Ramos (cell line): ENCODE measurements around the gene CTSV.
"Not testable (repeated sequence)": the region's sequence is repeated elsewhere in the genome, so short reads cannot be mapped to it uniquely, and the experiment has no call there.

Experiments
- in situ Hi-C: fragments of 300-500 bp; cut with MboI; formaldehyde crosslinking; loops from one replicate; pipeline ENCODE4 v1.14.3; 2022; ENCODE audit warnings: low sequenced_read_pairs; ENCODE audit not compliant: unreplicated experiment

The CTSV gene

DNA sequence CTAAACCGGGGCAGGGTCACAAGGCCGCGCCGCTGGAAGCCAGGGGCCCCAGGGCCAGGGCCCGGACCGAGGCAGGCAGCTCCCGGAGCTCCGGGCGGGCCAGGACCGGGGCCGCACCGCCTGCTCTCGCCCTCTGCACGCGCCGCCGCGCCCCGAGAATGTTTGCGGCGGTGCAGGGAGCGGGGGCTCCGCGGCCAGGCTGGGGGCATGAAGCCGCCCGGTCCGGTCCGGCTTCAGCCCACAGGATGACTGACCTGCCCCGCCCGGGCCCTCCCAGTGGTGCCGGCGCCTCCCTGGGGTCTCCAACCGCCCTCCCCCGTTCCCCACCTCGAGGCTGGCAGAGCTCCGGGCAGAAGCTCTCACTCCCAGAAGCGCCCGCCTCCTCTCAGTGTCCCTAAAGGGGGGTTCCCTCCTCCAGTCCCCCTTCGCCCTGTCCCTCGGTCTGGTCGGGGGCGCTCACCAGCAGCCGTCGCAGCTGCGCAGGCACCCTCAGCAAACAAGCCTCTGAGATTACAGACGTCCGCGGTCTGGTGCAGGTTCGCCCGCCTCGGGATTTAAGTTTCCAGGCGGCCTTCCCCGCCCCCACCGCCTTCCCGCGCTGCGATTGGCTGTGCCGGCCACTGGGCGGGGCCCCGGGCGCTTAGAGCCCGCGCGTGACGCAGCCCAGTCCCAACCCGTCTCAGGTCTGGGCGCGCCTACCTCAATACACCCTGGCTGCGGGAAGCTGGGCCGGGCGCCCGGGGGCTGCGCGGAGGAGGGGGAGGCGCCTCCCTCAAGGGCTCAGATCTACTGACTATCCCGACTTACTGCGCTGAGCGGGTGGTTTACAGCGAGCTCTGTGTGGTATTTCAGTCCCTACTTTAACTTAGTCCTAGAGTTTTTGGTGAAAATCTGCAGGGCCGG is at the start of gene CTSV:
Gene CTSV, minus strand, starts transcription at position 532 of the 903 bp plus-strand sequence. CDS start 1,099 bp downstream, outside the sequence.
- in situ Hi-C loops: no loop called here

DNA sequence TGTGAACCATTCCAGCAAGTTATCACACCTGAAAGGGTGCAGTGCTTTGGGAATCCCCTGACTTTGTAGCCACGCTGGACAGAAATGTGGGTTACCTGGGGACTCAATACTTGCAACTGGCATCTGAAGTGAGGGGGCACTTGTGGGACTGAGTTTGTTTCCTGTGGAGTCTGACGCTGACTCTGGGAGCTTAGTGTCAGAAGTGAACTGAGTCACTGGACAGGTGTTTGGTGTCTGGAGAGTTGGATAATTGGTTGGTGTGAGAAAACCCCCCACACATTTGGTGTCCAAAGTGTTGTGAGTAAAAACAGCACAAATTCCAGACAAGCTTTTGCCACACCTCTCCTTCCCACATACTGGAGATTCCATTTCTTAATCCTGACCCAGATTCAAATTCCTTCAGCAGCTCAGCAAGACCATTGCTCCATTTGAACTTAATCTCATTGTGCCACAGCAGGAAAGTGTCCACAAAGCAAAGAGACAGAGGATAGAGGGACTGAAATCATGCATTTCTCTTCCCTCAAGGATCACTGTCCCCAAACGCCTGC is 48.8 kb upstream of the CTSV start:
- in situ Hi-C loops: not testable (repeated sequence)

DNA sequence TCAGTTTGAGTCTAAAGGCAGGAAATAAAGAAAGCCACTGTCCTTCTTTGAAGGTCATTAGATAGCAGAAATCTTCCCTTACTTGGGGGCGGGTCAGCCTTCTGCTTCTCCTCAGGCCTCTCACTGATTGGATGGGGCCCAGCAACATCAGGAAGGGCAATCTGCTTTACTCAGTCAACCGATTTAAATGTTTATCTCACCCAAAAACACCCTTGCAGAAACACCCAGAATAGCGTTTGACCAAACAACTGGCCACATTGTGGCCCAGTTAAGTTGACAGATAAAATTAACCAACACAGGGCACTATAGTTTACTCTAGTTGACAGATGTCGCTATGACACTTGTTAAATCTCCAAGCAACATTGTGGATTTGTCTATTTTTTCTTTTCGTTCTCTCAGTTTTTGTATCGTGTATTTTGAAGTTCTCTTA is 45.6 kb upstream of the CTSV start:
- in situ Hi-C loops: not testable (repeated sequence)

DNA sequence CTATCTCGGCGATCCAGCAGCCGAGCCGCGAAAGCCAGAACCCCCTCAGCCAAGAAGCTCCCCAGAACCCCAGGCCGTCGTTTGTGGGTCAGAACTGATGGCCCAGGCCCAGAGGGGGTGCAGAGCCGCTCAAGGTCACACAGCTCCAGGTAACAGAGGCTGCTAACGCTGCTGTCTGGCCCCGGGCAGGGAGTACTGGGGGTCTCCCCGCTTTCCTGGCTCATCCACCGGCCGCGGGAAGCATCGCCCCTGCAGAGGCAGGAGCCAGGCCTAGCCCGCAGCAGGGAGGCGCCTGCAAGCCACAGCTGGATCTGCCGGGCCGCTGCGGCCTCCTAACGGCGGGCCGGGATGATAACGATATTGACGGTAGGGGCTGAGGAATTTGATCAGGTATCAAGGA is 39.4 kb upstream of the CTSV start:
- in situ Hi-C loops: no loop called here

DNA sequence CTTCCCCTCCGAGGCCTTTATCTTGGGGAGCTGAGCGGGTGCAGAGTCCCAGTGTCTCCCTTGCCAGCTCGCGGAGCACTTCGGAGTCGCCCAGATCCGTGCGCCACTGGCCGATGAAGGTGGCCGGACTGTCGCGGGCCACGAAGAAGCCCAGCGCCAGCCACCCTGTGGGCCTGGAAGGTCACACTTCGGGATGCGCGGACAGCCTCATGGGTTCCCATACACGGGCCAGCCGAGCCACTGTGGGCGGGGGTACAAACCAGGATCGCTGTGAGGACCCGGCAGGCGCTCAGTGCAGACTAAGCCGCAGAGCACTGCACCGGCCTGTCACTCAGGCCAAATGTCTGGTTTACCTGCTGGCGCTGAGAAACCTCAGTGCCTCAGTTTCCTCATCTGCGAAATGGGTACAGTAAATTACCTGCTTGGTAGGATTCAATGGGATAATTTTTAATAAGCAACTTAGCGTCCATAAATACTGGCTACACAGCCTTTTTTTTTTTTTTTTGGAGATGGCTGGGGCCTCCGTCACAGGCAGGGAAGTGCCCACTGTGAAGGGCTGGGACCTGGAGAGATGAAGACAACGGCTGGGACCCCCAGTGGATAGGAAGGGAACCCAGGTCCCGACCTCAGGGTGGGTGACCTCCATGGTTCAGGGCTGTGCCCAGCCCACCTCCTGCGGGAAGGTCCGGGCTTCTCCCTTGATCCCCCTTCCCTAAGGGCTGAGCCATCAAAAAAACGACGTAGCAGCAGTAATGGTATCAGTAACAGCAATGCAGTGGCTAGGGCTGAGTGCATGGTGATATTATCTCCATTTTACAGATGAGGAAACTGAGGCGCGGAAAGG is 38.7 kb upstream of the CTSV start:
- in situ Hi-C loops: no loop called here

DNA sequence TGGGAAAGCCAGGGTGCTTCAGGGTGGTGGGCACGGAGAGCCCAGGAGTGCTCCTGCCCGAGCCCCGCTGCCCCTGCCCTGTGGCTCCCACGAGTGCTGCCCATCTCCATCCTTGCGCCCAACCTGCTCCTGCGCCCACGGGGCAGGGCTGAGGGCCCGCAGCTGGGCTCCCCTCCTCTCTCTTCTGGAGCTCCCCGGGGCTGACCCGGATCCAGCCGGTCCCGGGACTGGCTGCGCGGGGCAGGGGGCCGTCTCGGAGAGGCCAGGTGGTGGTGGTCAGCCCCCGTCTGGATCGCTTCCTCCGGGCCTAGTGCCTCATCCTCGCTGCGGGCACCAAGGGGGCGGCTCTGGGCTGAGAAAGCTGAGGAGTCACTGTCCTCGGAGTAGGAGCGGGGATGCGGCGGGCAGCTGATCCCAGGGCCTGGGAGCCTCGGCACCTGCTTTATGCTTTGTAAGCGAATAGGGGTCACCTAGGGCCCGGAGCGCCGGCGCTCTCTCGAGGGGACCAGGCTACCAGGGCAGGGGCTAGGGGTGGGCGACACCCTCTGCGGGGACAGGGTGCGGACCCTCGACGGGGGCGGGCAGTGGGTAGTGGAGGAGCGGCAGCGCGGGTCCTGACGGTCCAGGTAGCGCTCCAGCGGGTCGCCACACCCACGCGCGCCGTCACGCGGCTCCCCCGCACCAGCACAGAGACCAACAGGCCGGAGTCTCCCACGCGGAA is 37.9 kb upstream of the CTSV start:
- in situ Hi-C loops: not testable (repeated sequence)

DNA sequence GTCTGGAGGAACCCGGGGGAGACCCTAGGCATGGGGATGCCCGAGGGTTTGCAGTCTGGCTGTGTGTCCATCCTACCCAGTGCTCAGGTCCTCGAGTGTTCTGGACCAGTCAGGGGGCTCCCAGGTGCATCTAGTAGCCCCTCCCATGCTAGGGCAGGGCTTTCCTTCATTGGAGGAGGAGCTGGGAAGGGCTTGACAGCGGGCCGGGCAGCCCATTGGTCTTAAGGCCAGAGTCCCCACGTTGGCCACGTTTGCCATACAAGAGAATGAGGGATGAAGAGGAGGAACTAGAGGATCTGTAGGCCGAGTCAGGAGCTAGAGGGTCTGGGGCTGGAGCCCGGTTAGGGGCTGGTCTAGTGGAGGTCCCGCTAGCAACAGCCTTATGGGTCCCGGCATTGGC is 37.3 kb upstream of the CTSV start:
- in situ Hi-C loops: no loop called here

DNA sequence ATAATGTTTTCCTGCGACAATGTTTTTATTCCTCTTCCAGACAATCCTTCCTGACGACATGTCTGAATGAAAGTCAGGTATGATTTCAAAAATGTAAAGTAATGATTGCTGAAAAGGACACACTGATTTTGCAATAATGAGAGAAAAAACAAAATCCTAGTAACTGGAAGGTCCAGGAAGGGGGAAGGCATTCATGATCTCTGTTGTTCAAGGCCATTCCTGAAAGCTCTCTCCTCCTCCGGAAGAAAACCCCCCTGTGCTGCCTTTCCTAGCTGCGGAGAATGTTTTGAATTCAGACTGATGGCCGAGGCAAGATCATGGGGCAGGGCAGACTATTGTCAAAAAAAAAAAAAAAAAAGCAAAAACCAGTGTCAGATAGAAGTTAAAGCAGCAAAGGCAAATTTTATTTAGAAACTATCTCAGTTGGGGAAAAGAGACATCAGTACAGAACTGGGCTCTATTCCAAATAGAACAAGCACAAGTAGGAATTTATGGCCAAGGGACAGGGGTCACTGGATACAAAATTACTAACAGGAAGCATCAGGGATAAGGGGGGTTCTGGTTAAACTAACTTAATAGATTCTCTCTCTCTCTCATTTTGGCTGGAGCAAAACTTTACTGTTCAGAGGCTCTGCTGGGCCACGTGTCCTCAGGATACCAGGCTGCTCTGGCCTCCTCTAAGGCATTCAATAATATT is 36.5 kb upstream of the CTSV start:
- in situ Hi-C loops: no loop called here

DNA sequence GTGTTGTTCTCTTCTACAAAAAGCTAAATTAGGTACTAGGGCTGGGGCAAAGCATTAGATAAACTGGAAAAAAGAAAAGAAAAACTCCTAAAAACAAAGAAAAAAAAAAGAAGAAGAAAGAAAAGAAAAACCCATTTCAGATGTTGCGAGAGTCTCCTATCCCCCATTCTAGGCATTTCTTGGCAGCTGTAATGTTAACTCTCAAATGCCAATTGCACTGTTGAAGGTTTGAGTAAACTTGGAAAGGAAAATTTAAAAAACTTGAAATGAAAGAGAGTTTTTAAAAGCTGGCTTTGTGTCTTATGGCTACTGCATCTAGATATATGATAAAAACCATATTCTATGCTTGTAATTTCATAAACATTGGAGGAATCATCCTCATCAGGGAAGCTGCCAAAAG is 34.6 kb upstream of the CTSV start:
- in situ Hi-C loops: no loop called here

DNA sequence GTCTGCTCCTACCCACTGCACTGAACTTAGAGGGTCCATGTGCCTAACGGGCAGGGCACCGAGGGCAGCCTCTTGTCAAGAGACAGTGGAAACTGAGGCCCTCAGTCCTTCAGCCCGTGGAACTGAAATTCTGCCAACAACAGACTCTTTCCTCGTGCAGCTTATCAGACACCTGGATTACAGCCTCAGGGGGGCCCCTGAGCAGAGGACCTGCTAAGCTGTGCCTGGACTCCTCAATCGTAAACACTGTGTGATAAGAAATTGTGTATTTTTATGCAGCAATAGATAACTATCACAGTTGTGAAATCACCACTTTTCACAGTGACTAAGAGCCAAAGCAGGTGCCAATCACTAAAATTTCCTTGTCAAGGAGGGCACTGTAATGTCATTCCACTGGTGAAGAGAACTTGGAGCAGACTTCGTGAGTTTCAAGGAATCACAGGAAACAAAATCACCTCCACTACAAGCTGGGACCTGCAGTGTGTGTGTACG is 33.4 kb upstream of the CTSV start:
- in situ Hi-C loops: no loop called here

DNA sequence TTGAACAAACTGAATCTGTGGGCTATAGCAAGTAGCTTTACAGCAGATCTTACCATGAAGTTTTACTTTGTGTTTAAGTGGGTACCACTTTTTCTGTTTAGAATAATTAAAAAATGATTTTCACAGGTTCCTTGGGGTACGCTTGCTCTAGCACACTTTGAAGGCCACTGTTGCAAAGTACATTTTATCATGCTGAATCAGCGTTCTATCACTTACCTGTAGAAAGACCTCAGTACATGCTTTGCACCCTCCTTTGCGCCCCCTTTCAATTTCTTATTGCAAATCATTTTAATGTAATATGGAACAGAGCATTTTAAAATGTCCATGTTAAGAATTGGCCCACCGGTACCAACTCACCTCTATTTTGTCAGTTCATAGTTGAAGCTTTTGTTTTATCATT is 31.4 kb upstream of the CTSV start:
- in situ Hi-C loops: not testable (repeated sequence)

DNA sequence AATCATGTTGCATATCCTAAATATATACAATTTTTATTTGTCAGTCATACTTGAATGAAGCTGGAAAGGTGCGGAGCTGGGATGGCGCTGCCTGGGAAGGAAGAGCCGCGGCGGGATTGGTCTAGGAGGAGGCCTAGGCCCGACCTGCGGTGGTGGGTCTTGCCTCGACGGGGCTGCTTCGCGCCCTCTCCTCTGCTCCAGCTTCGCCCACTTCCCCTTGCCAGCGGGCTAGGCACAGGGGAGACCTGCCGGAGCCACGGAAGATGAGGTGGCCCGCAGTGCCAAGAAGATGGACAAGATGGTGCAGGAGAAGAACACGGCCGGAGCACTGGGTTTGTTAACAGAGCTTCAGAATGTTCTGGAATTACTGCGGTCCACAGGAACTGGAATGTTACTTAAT is 28.5 kb upstream of the CTSV start:
- in situ Hi-C loops: no loop called here

DNA sequence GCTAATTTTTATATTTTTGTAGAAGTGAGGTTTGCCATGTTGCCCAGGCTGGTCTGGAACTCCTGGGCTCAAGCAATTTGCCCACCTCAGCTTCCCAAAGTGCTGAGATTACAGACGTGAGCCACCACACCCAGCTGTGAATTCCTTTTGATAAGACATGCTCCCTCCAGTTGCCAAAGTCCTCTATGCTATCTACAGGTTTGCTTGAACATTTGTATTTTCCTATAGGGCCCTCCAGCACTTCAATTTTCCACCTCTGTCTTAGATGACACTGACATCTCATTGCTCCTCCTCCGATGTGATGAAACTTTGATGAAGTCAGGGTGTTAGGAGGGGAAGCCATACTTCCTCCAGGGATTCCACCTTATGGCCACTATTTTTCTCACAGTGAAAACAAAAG is 25.2 kb upstream of the CTSV start:
- in situ Hi-C loops: no loop called here

DNA sequence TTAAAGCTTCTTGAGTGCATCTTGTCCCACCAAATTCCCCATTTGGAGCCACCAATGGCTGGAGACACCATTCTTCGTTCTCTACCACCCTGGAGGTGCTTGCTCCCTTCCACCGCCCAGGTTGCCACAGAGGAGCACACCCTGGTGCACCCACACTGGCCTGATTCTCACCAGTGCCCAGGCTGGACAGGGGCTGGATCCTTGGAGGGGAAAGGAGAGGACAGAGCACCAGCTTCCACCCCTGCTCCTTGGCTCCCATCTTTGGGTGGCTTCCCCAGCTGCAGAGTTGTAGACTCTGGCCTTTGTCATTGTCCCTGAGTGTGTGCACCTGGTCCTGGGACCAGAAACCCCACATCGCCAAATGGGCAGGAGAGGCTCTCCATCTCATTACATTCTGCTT is 21.9 kb upstream of the CTSV start:
- in situ Hi-C loops: no loop called here

DNA sequence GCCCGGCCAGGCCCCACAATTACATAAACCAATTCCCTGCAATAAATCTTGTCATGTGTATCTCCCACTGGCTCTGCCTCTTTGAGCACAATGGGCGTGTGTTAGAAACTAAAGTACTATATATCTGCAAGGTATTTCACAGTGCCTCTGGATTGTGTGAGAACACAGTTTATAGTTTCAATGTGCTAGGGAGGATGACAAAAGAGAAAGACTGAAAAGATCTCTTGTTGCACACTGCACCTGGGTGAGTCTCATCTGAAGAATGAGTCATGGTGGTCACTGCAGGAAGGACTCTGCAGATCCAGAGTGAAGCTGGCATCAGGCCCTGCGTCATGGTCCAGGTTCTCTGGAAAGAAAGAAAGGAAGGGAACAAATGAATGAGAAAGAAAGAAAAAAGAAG is 20.7 kb upstream of the CTSV start:
- in situ Hi-C loops: no loop called here

DNA sequence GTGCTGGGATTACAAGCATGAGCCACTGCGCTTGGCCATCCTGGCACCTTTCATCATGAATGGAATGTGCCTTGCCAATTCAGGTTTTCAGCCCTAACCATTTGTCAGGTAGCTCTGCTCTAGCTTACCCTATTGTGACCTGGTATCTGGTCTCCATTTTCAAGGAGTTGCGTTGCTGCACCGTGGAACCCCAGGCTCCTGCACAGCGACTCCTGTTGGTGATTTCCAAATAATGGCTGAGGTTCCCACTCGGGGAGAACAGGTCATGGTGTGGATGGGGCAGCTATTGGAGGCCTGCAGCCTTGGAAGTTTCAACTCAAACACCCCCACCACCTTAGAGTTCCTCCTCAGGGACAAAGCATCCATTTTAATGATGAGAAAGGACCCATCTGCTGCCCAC is 18.7 kb upstream of the CTSV start:
- in situ Hi-C loops: no loop called here

DNA sequence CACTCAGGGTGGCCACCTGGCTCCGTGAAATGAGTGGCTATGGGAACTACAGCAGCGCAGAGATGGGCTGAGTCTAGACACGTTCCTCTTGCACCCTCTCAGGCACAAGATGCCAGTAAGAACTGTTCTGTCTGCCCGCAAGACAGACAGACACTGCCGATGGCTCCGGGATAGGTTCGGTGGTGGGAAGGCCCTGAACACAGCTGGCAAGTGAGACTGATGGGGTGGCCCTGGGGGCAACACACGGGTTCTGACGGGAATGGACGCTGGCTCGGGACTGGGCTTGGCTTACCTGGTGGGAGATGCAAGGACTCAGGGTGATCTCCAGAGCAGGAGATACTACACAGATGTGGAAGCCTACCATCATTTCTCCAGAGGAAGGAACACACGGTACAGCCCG is 16.9 kb upstream of the CTSV start:
- in situ Hi-C loops: not testable (repeated sequence)

DNA sequence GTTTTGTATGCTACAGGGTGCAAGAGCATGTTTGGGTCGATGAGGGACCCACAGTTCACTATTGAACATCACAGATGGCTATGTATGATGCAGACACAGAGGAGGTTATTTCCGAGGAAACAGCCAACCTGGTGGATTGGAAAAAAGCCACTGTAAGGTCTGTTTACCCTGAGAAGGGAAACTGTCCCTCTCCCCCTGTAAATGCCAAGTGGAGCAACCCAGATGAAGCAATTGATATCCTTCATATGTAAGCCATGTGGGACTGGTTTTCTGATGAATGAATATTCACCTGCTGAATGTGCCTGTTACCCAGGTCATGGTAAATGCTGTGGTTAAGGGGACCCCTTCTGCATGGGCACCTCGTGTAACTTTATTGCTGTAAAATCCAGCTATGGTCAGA is 14.8 kb upstream of the CTSV start:
- in situ Hi-C loops: no loop called here

DNA sequence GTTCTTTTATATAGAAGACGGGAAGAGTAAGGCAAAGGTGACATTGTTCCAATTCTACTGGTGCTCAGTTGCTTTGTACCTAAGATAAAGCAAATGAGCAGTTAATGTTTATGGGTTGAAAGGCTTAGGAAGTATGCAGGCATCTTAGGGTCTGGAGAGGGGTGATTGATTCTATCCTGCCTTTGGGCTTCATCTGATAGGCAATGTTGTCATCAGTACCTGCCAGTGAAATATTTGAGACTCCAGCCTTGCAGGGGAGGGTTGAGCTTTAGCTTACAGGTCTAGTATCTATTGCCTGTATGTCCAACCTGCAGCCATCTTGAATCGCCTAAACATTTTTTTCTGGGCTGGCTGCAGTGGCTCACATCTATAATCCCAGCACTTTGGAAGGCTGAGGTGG is 13.8 kb upstream of the CTSV start:
- in situ Hi-C loops: no loop called here

DNA sequence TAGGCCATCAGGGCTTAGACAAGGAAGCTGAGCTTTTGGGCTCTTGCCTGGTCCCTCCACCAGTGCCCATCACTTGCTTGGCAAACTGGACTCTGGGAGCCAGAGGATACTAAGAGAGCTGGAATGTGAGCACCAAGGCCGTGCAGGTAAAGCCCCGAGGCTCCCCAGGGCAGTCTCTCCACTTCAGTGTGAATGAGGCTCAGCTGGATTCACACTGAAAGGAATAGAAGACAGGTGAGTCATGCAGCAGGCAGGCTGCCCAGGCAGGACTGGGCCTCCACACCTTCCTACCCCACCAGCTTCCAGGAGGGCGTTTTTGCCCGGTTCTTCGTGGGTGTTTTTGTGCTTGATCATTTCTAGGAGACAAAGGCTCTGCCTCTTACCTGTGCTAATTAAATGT is 7.3 kb upstream of the CTSV start:
- in situ Hi-C loops: no loop called here
